Osteocyte (in vitro differentiated cells): ENCODE results near the gene EIF4A2. TPM values are rescaled to one million over a fixed set of nuclear protein-coding genes. Genes with fewer than 3 reads are reported as not detected.

ENCODE experiments used
- DNase-seq: peaks from one replicate; pipeline ENCODE4 v3.0.0; 2021; ENCODE audit warnings: mixed read lengths; ENCODE audit not compliant: unreplicated experiment; ENCODE audit errors: extremely low spot score
- H3K27ac Mint-ChIP-seq: one replicate; pipeline ENCODE4 v1.8.0; 2021; ENCODE audit warnings: mild to moderate bottlenecking, mixed read lengths; ENCODE audit not compliant: unreplicated experiment
- H3K27me3 Mint-ChIP-seq: one replicate; pipeline ENCODE4 v1.8.0; 2021; ENCODE audit warnings: mixed read lengths; ENCODE audit not compliant: unreplicated experiment
- H3K36me3 Mint-ChIP-seq: one replicate; pipeline ENCODE4 v1.8.0; 2021; ENCODE audit warnings: mixed read lengths; ENCODE audit not compliant: unreplicated experiment
- H3K4me1 Mint-ChIP-seq: one replicate; pipeline ENCODE4 v1.8.0; 2021; ENCODE audit warnings: mixed read lengths; ENCODE audit not compliant: unreplicated experiment
- H3K4me3 Mint-ChIP-seq: one replicate; pipeline ENCODE4 v1.8.0; 2021; ENCODE audit warnings: mild to moderate bottlenecking, moderate library complexity, mixed read lengths; ENCODE audit not compliant: unreplicated experiment
- H3K9me3 Mint-ChIP-seq: one replicate; pipeline ENCODE4 v1.8.0; 2021; ENCODE audit warnings: mixed read lengths; ENCODE audit not compliant: unreplicated experiment
- total RNA-seq: library from RNA; stranded (reverse); gene quantifications from 2 replicates; pipeline ENCODE4 v1.2.1, GENCODE V29; 2021
- TF ChIP-seq, protein P1 (sequence below): fragments of 200-600 bp; sonication (generic); IDR thresholded peaks from 2 replicates; pipeline ENCODE4 v1.5.0; 2021; ENCODE audit warnings: antibody characterized with exemption, mild to moderate bottlenecking, moderate library complexity

Gene EIF4A2
- total RNA-seq, 1 donor from 2014 or later, result 408 TPM

- H3K4me1 Mint-ChIP-seq, result peaks cover 50% of the 10 kb centered on the region
- no peaks in the 10 kb centered on the region for H3K9me3 Mint-ChIP-seq
- no peaks in the 10 kb centered on the region for H3K27me3 Mint-ChIP-seq
- no peak for DNase-seq
- H3K4me3 Mint-ChIP-seq, result no peak overlapping the region
- TF ChIP-seq, protein P1, sequence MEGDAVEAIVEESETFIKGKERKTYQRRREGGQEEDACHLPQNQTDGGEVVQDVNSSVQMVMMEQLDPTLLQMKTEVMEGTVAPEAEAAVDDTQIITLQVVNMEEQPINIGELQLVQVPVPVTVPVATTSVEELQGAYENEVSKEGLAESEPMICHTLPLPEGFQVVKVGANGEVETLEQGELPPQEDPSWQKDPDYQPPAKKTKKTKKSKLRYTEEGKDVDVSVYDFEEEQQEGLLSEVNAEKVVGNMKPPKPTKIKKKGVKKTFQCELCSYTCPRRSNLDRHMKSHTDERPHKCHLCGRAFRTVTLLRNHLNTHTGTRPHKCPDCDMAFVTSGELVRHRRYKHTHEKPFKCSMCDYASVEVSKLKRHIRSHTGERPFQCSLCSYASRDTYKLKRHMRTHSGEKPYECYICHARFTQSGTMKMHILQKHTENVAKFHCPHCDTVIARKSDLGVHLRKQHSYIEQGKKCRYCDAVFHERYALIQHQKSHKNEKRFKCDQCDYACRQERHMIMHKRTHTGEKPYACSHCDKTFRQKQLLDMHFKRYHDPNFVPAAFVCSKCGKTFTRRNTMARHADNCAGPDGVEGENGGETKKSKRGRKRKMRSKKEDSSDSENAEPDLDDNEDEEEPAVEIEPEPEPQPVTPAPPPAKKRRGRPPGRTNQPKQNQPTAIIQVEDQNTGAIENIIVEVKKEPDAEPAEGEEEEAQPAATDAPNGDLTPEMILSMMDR, result no peak
- peak overlapping the region; percentile 59 for H3K27ac Mint-ChIP-seq
- H3K36me3 Mint-ChIP-seq, result peaks cover 59% of the 10 kb centered on the region
Observed at GRCh38 chr3:186788482-186789370, 5.3 kb downstream of the EIF4A2 start.

- DNase-seq, result no peak
- Mint-ChIP-seq H3K27me3 (no peaks in the 10 kb centered on the region), H3K4me3 (no peak overlapping the region), H3K4me1 (peaks cover 44% of the 10 kb centered on the region), H3K9me3 (no peaks in the 10 kb centered on the region), H3K27ac (no peak overlapping the region), H3K36me3 (peaks cover 55% of the 10 kb centered on the region)
- TF ChIP-seq, protein P1, result no peak
Observed at GRCh38 chr3:186789554-186790260, 6.3 kb downstream of the EIF4A2 start.

DNA sequence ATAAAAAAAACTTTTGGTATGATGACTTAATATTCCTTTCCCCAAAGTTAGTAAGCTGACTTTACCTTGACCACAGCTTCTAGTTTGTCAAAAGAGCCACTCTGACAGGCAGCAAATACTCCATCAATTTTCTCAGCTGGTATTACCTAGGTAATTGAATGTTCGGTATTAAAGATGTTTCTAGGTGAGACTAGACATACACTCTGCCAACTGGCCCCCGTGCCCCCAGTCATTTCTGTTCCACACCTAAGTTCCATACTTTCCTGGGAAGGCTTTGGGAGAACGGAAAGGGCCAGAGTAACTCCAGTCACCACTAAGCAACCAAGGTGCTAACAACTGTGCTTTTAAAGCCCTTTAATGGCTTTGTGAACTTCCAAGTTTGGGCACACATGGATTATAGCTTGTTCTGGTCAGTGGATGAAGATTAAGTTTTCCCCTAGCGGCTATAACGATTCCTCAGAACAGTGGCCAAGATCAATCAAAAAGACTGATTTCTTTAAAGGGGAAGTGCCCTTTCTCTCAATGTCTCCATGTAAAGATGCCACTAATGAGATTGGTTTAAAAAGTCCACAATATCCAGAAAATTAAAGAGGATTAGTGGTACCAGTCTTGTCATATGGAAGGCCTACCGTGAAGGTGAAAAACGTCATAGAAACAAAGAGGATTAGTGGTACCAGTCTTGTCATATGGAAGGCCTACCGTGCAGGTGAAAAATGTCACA lies 7.0 kb downstream of the EIF4A2 start:
- no peak for DNase-seq
- peaks cover 48% of the 10 kb centered on the region for H3K36me3 Mint-ChIP-seq
- peak overlapping the region; percentile 33 for H3K27ac Mint-ChIP-seq

DNA sequence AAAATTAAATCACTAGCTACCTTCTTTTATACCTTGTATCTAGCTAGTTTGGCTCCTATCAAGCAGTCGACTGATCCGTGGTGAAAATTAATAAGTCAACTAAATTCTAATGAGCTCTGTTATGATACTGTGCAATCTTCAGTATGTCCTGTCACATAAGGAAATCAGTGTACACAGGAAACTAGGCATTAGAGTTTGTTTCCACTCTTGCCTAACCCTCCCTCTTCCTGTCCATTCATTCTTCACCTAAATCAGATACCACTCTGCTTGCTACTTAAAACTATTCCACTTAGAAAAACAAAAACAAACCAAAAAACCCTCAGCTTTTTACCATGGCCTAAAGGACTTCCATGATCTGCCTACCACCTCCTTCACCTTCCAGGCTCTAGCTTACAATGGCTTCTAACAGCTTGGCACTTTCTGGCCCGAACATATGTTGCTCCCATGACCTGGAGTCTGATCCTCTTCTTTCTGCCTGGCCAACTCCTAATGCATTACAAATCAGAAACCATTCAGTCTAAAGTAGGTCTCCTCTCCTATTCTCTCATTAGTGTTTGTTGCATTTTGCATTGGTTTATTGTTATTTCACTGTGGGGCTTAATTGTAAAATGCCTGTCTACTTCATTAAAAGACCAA lies 15.0 kb downstream of the EIF4A2 start:
- H3K36me3 Mint-ChIP-seq, result peaks cover 26% of the 10 kb centered on the region
- no peak for DNase-seq
- no peaks in the 10 kb centered on the region for H3K9me3 Mint-ChIP-seq
- H3K27me3 Mint-ChIP-seq, result no peaks in the 10 kb centered on the region
- H3K4me1 Mint-ChIP-seq, result no peaks in the 10 kb centered on the region
- no peak overlapping the region for H3K27ac Mint-ChIP-seq
- TF ChIP-seq, protein P1, result no peak
- no peak overlapping the region for H3K4me3 Mint-ChIP-seq

More for the DNA sequence above, 7.0 kb downstream of the EIF4A2 start:
- Mint-ChIP-seq H3K4me3 (no peak overlapping the region), H3K9me3 (no peaks in the 10 kb centered on the region), H3K4me1 (peaks cover 37% of the 10 kb centered on the region), H3K27me3 (no peaks in the 10 kb centered on the region)
- TF ChIP-seq, protein P1, result no peak
